KMS-11 (cell line): ENCODE data around the gene ZNF655.

Experiments used
- H2AFZ ChIP-seq: fragments of 200-600 bp; sonication (generic); 2 replicates; pipeline ENCODE4 v1.6.1; 2016; ENCODE audit warnings: antibody characterized with exemption, mixed run types, low read depth
- H3K27ac ChIP-seq: fragments of 200-600 bp; sonication (generic); 2 replicates; pipeline ENCODE4 v1.6.1; 2016; ENCODE audit warnings: mild to moderate bottlenecking, mixed run types
- H3K27me3 ChIP-seq: fragments of 200-600 bp; sonication (generic); 2 replicates; pipeline ENCODE4 v1.6.1; 2017; ENCODE audit warnings: mild to moderate bottlenecking, low read depth, mixed run types, moderate library complexity; ENCODE audit not compliant: insufficient read depth
- H3K36me3 ChIP-seq: fragments of 200-600 bp; sonication (generic); 2 replicates; pipeline ENCODE4 v1.6.1; 2017; ENCODE audit warnings: mild to moderate bottlenecking, mixed run types; ENCODE audit not compliant: insufficient read depth
- H3K4me1 ChIP-seq: fragments of 200-600 bp; sonication (generic); 2 replicates; pipeline ENCODE4 v1.6.1; 2016; ENCODE audit warnings: mild to moderate bottlenecking, low read depth, mixed run types; ENCODE audit not compliant: poor library complexity, severe bottlenecking
- H3K4me2 ChIP-seq: fragments of 200-600 bp; sonication (generic); 2 replicates; pipeline ENCODE4 v1.7.0; 2016; ENCODE audit warnings: mild to moderate bottlenecking, mixed run types
- H3K4me3 ChIP-seq: fragments of 200-600 bp; sonication (generic); IDR thresholded peaks from 2 replicates; pipeline ENCODE4 v1.6.1; 2017; ENCODE audit warnings: low read depth, low read length, mixed read lengths; ENCODE audit not compliant: insufficient read depth
- H3K79me2 ChIP-seq: fragments of 200-600 bp; sonication (generic); 2 replicates; pipeline ENCODE4 v1.6.1; 2016; ENCODE audit warnings: low read depth, mixed run types; ENCODE audit not compliant: insufficient read depth
- H3K9ac ChIP-seq: fragments of 200-600 bp; sonication (generic); 2 replicates; pipeline ENCODE4 v1.6.1; 2016; ENCODE audit warnings: mild to moderate bottlenecking, mixed run types
- H4K20me1 ChIP-seq: fragments of 200-600 bp; sonication (generic); 2 replicates; pipeline ENCODE4 v1.6.1; 2016; ENCODE audit warnings: mild to moderate bottlenecking, mixed run types; ENCODE audit not compliant: insufficient read depth
- CTCF ChIP-seq: fragments of 200-600 bp; sonication (generic); conservative IDR thresholded peaks from 2 replicates; pipeline ENCODE4 v1.6.1; 2017; ENCODE audit warnings: low read depth, mild to moderate bottlenecking, antibody characterized with exemption, low read length, moderate library complexity, mixed read lengths

ZNF655 gene

GRCh38 chr7:99571768-99572167 lies 13.3 kb downstream of the ZNF655 start:
- no peaks in the 10 kb centered on the region for H3K27me3 ChIP-seq
- no peak overlapping the region for H3K4me3 ChIP-seq
- H3K4me2 ChIP-seq, result no peak overlapping the region
- no peak overlapping the region for H2AFZ ChIP-seq
- no peaks in the 10 kb centered on the region for H3K36me3 ChIP-seq
- no peak overlapping the region for H3K27ac ChIP-seq
- H4K20me1 ChIP-seq, result no peaks in the 10 kb centered on the region
- TF ChIP-seq CTCF, result no peak
- peaks cover 8% of the 10 kb centered on the region for H3K4me1 ChIP-seq
- no peak overlapping the region for H3K9ac ChIP-seq
- no peaks in the 10 kb centered on the region for H3K79me2 ChIP-seq

GRCh38 chr7:99573257-99573656 lies 14.8 kb downstream of the ZNF655 start:
- H3K36me3 ChIP-seq, result no peaks in the 10 kb centered on the region
- no peak for TF ChIP-seq CTCF
- no peaks in the 10 kb centered on the region for H3K27me3 ChIP-seq
- peaks cover 23% of the 10 kb centered on the region for H3K4me1 ChIP-seq
- no peak overlapping the region for H3K9ac ChIP-seq
- no peak overlapping the region for H3K27ac ChIP-seq
- no peak overlapping the region for H3K4me3 ChIP-seq
- H3K4me2 ChIP-seq, result no peak overlapping the region
- H4K20me1 ChIP-seq, result no peaks in the 10 kb centered on the region
- H2AFZ ChIP-seq, result no peak overlapping the region
- no peaks in the 10 kb centered on the region for H3K79me2 ChIP-seq

GRCh38 chr7:99576251-99576650 lies 17.8 kb downstream of the ZNF655 start:
- Histone ChIP-seq H3K4me3 (no peak overlapping the region), H3K9ac (no peak overlapping the region), H3K4me2 (no peak overlapping the region), H3K4me1 (peaks cover 43% of the 10 kb centered on the region), H3K36me3 (no peaks in the 10 kb centered on the region), H3K27me3 (no peaks in the 10 kb centered on the region), H3K79me2 (no peaks in the 10 kb centered on the region), H2AFZ (no peak overlapping the region), H4K20me1 (no peaks in the 10 kb centered on the region), H3K27ac (no peak overlapping the region)
- no peak for TF ChIP-seq CTCF

GRCh38 chr7:99579281-99579955 lies 21.0 kb downstream of the ZNF655 start:
- H3K4me1 ChIP-seq, result peaks cover 47% of the 10 kb centered on the region
- peak overlapping the region; percentile 97 for H3K4me2 ChIP-seq
- peak overlapping the region; percentile 58; the same call in 1 of the 2 replicates for H3K9ac ChIP-seq
- H3K36me3 ChIP-seq, result no peaks in the 10 kb centered on the region
- peak overlapping the region; percentile 81 for H3K27ac ChIP-seq
- H3K27me3 ChIP-seq, result no peaks in the 10 kb centered on the region
- no peaks in the 10 kb centered on the region for H3K79me2 ChIP-seq
- TF ChIP-seq CTCF, result 0 out of 2 replicates have a peak, but pooled peaks have one; percentile 20
- no peaks in the 10 kb centered on the region for H4K20me1 ChIP-seq
- H3K4me3 ChIP-seq, result no peak overlapping the region
- H2AFZ ChIP-seq, result peak overlapping the region; percentile 68
